ENCODE results near the gene BNC2.

Gene BNC2

DNA sequence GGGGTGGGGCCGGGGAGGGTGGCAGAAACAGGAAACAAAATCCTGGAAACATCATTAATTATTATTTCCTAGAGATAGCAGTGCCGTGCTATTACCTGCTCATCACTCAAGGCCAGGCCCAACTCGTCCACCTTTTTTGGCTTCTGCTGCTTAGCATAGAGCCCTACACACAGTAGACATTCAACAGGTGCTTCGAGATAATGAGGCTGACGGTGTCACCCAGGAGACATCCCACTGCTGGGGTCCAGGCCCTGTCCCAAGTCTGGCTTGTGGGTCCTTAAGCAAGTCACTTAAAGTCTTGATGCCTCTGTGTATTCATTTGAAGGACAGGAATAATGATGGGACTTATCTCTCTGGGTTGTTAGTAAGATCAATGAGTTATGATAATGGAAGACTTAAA is 506.6 kb downstream of the BNC2 start:
- Histone ChIP-seq H3K27ac (replicated peaks) (no peak overlapping the region), H3K27me3 (ENCODE audit: insufficient read depth, poor library complexity, severe bottlenecking) (no peaks in the 10 kb centered on the region), H3K4me3 (replicated peaks; ENCODE audit: insufficient read depth, low read length) (no peak overlapping the region)
- no peak for DNase-seq (ENCODE audit: low read depth in 1 of 2, low spot score in 1 of 2)
- TF ChIP-seq, protein P1, sequence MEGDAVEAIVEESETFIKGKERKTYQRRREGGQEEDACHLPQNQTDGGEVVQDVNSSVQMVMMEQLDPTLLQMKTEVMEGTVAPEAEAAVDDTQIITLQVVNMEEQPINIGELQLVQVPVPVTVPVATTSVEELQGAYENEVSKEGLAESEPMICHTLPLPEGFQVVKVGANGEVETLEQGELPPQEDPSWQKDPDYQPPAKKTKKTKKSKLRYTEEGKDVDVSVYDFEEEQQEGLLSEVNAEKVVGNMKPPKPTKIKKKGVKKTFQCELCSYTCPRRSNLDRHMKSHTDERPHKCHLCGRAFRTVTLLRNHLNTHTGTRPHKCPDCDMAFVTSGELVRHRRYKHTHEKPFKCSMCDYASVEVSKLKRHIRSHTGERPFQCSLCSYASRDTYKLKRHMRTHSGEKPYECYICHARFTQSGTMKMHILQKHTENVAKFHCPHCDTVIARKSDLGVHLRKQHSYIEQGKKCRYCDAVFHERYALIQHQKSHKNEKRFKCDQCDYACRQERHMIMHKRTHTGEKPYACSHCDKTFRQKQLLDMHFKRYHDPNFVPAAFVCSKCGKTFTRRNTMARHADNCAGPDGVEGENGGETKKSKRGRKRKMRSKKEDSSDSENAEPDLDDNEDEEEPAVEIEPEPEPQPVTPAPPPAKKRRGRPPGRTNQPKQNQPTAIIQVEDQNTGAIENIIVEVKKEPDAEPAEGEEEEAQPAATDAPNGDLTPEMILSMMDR (IDR thresholded peaks at IDR 0.05; ENCODE audit: insufficient read depth, low read length), result no peak
- TF ChIP-seq, protein P2, sequence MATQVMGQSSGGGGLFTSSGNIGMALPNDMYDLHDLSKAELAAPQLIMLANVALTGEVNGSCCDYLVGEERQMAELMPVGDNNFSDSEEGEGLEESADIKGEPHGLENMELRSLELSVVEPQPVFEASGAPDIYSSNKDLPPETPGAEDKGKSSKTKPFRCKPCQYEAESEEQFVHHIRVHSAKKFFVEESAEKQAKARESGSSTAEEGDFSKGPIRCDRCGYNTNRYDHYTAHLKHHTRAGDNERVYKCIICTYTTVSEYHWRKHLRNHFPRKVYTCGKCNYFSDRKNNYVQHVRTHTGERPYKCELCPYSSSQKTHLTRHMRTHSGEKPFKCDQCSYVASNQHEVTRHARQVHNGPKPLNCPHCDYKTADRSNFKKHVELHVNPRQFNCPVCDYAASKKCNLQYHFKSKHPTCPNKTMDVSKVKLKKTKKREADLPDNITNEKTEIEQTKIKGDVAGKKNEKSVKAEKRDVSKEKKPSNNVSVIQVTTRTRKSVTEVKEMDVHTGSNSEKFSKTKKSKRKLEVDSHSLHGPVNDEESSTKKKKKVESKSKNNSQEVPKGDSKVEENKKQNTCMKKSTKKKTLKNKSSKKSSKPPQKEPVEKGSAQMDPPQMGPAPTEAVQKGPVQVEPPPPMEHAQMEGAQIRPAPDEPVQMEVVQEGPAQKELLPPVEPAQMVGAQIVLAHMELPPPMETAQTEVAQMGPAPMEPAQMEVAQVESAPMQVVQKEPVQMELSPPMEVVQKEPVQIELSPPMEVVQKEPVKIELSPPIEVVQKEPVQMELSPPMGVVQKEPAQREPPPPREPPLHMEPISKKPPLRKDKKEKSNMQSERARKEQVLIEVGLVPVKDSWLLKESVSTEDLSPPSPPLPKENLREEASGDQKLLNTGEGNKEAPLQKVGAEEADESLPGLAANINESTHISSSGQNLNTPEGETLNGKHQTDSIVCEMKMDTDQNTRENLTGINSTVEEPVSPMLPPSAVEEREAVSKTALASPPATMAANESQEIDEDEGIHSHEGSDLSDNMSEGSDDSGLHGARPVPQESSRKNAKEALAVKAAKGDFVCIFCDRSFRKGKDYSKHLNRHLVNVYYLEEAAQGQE (IDR thresholded peaks at IDR 0.05; ENCODE audit: insufficient replicate concordance, low read depth), result no peak
- TF ChIP-seq POLR2AphosphoS5 (IDR thresholded peaks at IDR 0.05; ENCODE audit: low read depth), result no peak
- no peak for TF ChIP-seq GABPA (IDR thresholded peaks at IDR 0.05; ENCODE audit: low read depth)
- no peak for TF ChIP-seq SPI1 (IDR thresholded peaks at IDR 0.05; ENCODE audit: borderline replicate concordance, low read depth)

DNA sequence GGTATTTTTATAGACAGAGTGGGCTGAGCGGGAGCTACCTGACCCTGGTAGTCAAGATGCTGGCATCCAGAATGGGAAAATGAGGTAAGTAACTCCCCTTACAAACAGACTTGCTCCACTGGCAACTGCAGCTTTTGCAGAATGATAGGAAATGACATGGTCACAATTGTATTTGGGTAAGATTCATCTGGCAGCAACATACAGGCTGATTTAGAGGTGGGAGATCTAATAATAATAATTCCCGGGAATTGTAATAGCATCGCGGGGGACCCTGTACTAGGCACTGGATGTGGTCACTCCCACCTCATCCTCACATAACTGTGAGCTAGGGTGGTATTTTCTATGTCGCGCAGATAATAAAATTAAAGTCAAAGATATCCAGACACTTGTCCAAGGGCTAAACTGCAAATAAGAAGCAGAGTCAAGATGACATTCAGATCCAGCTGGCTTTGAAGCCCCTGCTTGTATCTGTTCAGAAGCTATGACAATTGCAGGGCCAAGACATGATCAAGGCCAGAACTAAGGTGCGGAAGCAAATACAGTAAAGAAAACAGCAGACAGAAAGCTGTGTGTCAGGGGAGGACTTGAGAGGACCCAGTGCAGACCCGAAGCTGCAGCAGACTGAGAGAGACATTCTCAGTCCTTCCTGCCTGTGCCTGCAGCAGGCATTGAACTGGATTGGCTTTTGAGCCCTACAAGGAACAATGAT is 507.2 kb downstream of the BNC2 start:
- no peak for DNase-seq (ENCODE audit: low read depth in 1 of 2, low spot score in 1 of 2)
- TF ChIP-seq, protein P2 (IDR thresholded peaks at IDR 0.05; ENCODE audit: insufficient replicate concordance, low read depth), result no peak
- TF ChIP-seq, protein P1 (IDR thresholded peaks at IDR 0.05; ENCODE audit: insufficient read depth, low read length), result no peak
- TF ChIP-seq SPI1 (IDR thresholded peaks at IDR 0.05; ENCODE audit: borderline replicate concordance, low read depth) (no peak), POLR2AphosphoS5 (IDR thresholded peaks at IDR 0.05; ENCODE audit: low read depth) (no peak), GABPA (IDR thresholded peaks at IDR 0.05; ENCODE audit: low read depth) (no peak)
- Histone ChIP-seq H3K27ac (replicated peaks) (no peak overlapping the region), H3K4me3 (replicated peaks; ENCODE audit: insufficient read depth, low read length) (no peak overlapping the region), H3K27me3 (ENCODE audit: insufficient read depth, poor library complexity, severe bottlenecking) (no peaks in the 10 kb centered on the region)

DNA sequence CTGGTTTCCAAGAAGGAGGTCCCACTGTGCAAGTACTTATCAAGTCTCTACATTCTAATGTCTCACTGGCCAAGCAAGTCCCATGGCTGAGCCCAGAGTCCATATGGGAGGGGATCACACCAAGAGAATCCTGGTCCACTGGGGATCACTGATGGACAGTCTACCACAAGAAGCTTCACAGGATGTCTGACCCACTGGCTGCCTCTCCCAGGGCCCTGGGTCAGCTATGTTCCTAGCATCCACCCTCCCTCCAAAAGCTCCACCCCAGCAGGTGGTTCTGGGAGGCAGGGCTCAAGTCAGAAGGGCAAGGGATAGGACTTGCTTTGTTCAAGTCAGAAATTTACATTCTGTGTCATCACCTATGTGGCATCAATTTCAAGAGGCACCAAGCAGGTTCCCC is 508.5 kb downstream of the BNC2 start:
- no peak for TF ChIP-seq SPI1 (IDR thresholded peaks at IDR 0.05; ENCODE audit: borderline replicate concordance, low read depth)
- no peak for TF ChIP-seq POLR2AphosphoS5 (IDR thresholded peaks at IDR 0.05; ENCODE audit: low read depth)
- TF ChIP-seq, protein P1 (IDR thresholded peaks at IDR 0.05; ENCODE audit: insufficient read depth, low read length), result no peak
- TF ChIP-seq GABPA (IDR thresholded peaks at IDR 0.05; ENCODE audit: low read depth), result no peak
- TF ChIP-seq, protein P2 (IDR thresholded peaks at IDR 0.05; ENCODE audit: insufficient replicate concordance, low read depth), result no peak

More for the DNA sequence above, 508.5 kb downstream of the BNC2 start:
- DNase-seq (ENCODE audit: low read depth in 1 of 2, low spot score in 1 of 2), result no peak
- Histone ChIP-seq H3K27ac (replicated peaks) (no peak overlapping the region), H3K27me3 (ENCODE audit: insufficient read depth, poor library complexity, severe bottlenecking) (no peaks in the 10 kb centered on the region), H3K4me3 (replicated peaks; ENCODE audit: insufficient read depth, low read length) (no peak overlapping the region)
